H9 (cell line): ENCODE measurements around the gene ENPP7. TPM values are rescaled to one million over a fixed set of nuclear protein-coding genes. Genes with fewer than 3 reads are reported as not detected.

Source experiments
- DNase-seq: peaks from one replicate; pipeline ENCODE4 v3.0.0-alpha.2; 2017
- H2AFZ ChIP-seq: one replicate; pipeline ENCODE4 v1.6.1; 2013; ENCODE audit warnings: mild to moderate bottlenecking, low read length, control low read depth, moderate library complexity
- H2AK5ac ChIP-seq: 2 replicates; pipeline ENCODE4 v1.6.1; 2013; ENCODE audit warnings: low read length, control low read depth, mixed read lengths; ENCODE audit not compliant: insufficient read length
- H2BK120ac ChIP-seq: one replicate; pipeline ENCODE4 v1.6.1; 2013; ENCODE audit warnings: low read depth, mild to moderate bottlenecking, low read length, control low read depth, inconsistent platforms; ENCODE audit not compliant: poor library complexity, severe bottlenecking
- H2BK12ac ChIP-seq: 2 replicates; pipeline ENCODE4 v1.6.1; 2013; ENCODE audit warnings: low read length, control low read depth, mixed read lengths, low read depth; ENCODE audit not compliant: insufficient read length
- H2BK15ac ChIP-seq: 2 replicates; pipeline ENCODE4 v1.6.1; 2013; ENCODE audit warnings: low read depth, low read length, control low read depth
- H2BK20ac ChIP-seq: one replicate; pipeline ENCODE4 v1.6.1; 2013; ENCODE audit warnings: low read depth, mild to moderate bottlenecking, low read length, control low read depth, inconsistent platforms; ENCODE audit not compliant: poor library complexity, severe bottlenecking
- H2BK5ac ChIP-seq: 2 replicates; pipeline ENCODE4 v1.6.1; 2013; ENCODE audit warnings: low read length, control low read depth, mixed read lengths; ENCODE audit not compliant: insufficient read length
- H3K14ac ChIP-seq: 2 replicates; pipeline ENCODE4 v1.6.1; 2013; ENCODE audit warnings: low read length, control low read depth; ENCODE audit not compliant: insufficient read depth
- H3K18ac ChIP-seq: 2 replicates; pipeline ENCODE4 v1.6.1; 2013; ENCODE audit warnings: low read depth, mild to moderate bottlenecking, mixed read lengths, low read length, control low read depth; ENCODE audit not compliant: insufficient read length
- H3K23ac ChIP-seq: 2 replicates; pipeline ENCODE4 v1.6.1; 2013; ENCODE audit warnings: low read length, control low read depth, mixed read lengths, low read depth; ENCODE audit not compliant: insufficient read length
- H3K23me2 ChIP-seq: 2 replicates; pipeline ENCODE4 v1.6.1; 2013; ENCODE audit warnings: low read depth, mild to moderate bottlenecking, mixed read lengths, low read length, control low read depth; ENCODE audit not compliant: insufficient read length, poor library complexity, severe bottlenecking
- H3K27ac ChIP-seq: 2 replicates; pipeline ENCODE4 v1.5.1; 2013; ENCODE audit warnings: low read length, control low read depth, mixed read lengths, low read depth; ENCODE audit not compliant: insufficient read length
- H3K27me3 ChIP-seq: 2 replicates; pipeline ENCODE4 v1.6.1; 2013; ENCODE audit warnings: low read length, control low read depth, inconsistent platforms; ENCODE audit not compliant: insufficient read depth
- H3K4ac ChIP-seq: 2 replicates; pipeline ENCODE4 v1.6.1; 2013; ENCODE audit warnings: low read depth, mild to moderate bottlenecking, control low read depth, inconsistent platforms, low read length, moderate library complexity
- H3K4me1 ChIP-seq: 2 replicates; pipeline ENCODE4 v1.6.1; 2013; ENCODE audit warnings: low read length, control low read depth, inconsistent platforms; ENCODE audit not compliant: insufficient read depth
- H3K4me2 ChIP-seq: 2 replicates; pipeline ENCODE4 v1.6.1; 2013; ENCODE audit warnings: low read length, control low read depth, mixed read lengths; ENCODE audit not compliant: insufficient read length, insufficient read depth
- H3K56ac ChIP-seq: 2 replicates; pipeline ENCODE4 v1.6.1; 2013; ENCODE audit warnings: low read depth, mild to moderate bottlenecking, mixed read lengths, low read length, control low read depth; ENCODE audit not compliant: insufficient read length
- H3K79me1 ChIP-seq: 2 replicates; pipeline ENCODE4 v1.6.1; 2013; ENCODE audit warnings: low read depth, mild to moderate bottlenecking, moderate library complexity, low read length, control low read depth, inconsistent platforms; ENCODE audit not compliant: insufficient read depth, poor library complexity, severe bottlenecking
- H3K79me2 ChIP-seq: 2 replicates; pipeline ENCODE4 v1.6.1; 2013; ENCODE audit warnings: low read length, control low read depth, inconsistent platforms; ENCODE audit not compliant: insufficient read depth
- H3K9ac ChIP-seq: 2 replicates; pipeline ENCODE4 v1.6.1; 2013; ENCODE audit warnings: low read length, control low read depth, mixed read lengths; ENCODE audit not compliant: insufficient read length; ENCODE audit errors: extremely low read depth
- H3K9me3 ChIP-seq: one replicate; pipeline ENCODE4 v1.6.1; 2013; ENCODE audit warnings: low read depth, low read length, inconsistent platforms; ENCODE audit not compliant: control insufficient read depth
- H3T11ph ChIP-seq: one replicate; pipeline ENCODE4 v1.6.1; 2013; ENCODE audit warnings: mild to moderate bottlenecking, low read length, control low read depth, inconsistent platforms
- H4K20me1 ChIP-seq: one replicate; pipeline ENCODE4 v1.6.1; 2013; ENCODE audit not compliant: control insufficient read depth, insufficient read length, insufficient read depth
- H4K5ac ChIP-seq: 2 replicates; pipeline ENCODE4 v1.6.1; 2013; ENCODE audit warnings: low read depth, mild to moderate bottlenecking, mixed read lengths, low read length, control low read depth; ENCODE audit not compliant: insufficient read length
- H4K8ac ChIP-seq: replicated peaks from 2 replicates; pipeline ENCODE4 v1.6.1; 2013; ENCODE audit warnings: low read length, control low read depth, mixed read lengths, low read depth; ENCODE audit not compliant: insufficient read length
- H4K91ac ChIP-seq: 2 replicates; pipeline ENCODE4 v1.6.1; 2013; ENCODE audit warnings: low read depth, mild to moderate bottlenecking, moderate library complexity, mixed read lengths, low read length, control low read depth; ENCODE audit not compliant: insufficient read length
- H3K27ac Mint-ChIP-seq, 3 experiments: 2 replicates in 2 of 3; 3 replicates in 1 of 3; pipeline ENCODE4 v1.8.0; 2020 to 2021; ENCODE audit warnings: mixed read lengths in 3 of 3, mild to moderate bottlenecking in 1 of 3, moderate library complexity in 1 of 3
- H3K27me3 Mint-ChIP-seq: 2 replicates; pipeline ENCODE4 v1.8.0; 2021; ENCODE audit warnings: low read depth, mild to moderate bottlenecking, moderate library complexity, mixed read lengths
- H3K36me3 Mint-ChIP-seq, 3 experiments: 2 replicates in 2 of 3; 3 replicates in 1 of 3; pipeline ENCODE4 v1.8.0; 2020 to 2021; ENCODE audit warnings: low read depth in 3 of 3, mixed read lengths in 3 of 3; ENCODE audit not compliant: insufficient read depth in 1 of 3
- H3K4me1 Mint-ChIP-seq, 2 experiments: 2 replicates each; pipeline ENCODE4 v1.8.0; 2020; ENCODE audit warnings: mixed read lengths in 2 of 2
- H3K4me3 Mint-ChIP-seq, 2 experiments: 2 replicates in 1 of 2; 3 replicates in 1 of 2; pipeline ENCODE4 v1.8.0; 2020 to 2021; ENCODE audit warnings: mild to moderate bottlenecking in 2 of 2, mixed read lengths in 2 of 2, moderate library complexity in 1 of 2
- H3K9me3 Mint-ChIP-seq, 2 experiments: 2 replicates in 1 of 2; 3 replicates in 1 of 2; pipeline ENCODE4 v1.8.0; 2020; ENCODE audit warnings: mild to moderate bottlenecking in 2 of 2, mixed read lengths in 2 of 2, moderate library complexity in 1 of 2
- WGBS: extraction: QIAGEN DNeasy Blood & Tissue Kit; methylation state at CpG from one replicate; pipeline ENCODE4 v1.1.7; 2013; ENCODE audit warnings: missing lambda C conversion rate, low lambda C conversion rate, mixed read lengths; ENCODE audit not compliant: insufficient read length; ENCODE audit errors: extremely low coverage; 5-methylcytosine and 5-hydroxymethylcytosine counted together
- long read RNA-seq: library from polyadenylated mRNA; unstranded; transcript quantifications from one replicate; pipeline ENCODE4 v2.0.0, GENCODE V29; 2020
- total RNA-seq: library from RNA; stranded (reverse); gene quantifications from 2 replicates; pipeline ENCODE4 v1.2.1, GENCODE V29; 2021
- TF ChIP-seq, protein P1 (sequence below): fragments of 200-600 bp; sonication (generic); conservative IDR thresholded peaks from 3 replicates; pipeline ENCODE4 v1.8.0; 2021; ENCODE audit warnings: antibody characterized with exemption, mild to moderate bottlenecking

The ENPP7 gene, protein sequence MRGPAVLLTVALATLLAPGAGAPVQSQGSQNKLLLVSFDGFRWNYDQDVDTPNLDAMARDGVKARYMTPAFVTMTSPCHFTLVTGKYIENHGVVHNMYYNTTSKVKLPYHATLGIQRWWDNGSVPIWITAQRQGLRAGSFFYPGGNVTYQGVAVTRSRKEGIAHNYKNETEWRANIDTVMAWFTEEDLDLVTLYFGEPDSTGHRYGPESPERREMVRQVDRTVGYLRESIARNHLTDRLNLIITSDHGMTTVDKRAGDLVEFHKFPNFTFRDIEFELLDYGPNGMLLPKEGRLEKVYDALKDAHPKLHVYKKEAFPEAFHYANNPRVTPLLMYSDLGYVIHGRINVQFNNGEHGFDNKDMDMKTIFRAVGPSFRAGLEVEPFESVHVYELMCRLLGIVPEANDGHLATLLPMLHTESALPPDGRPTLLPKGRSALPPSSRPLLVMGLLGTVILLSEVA
- not detected in 2 replicates for total RNA-seq
- long read RNA-seq = 0 reads

DNA sequence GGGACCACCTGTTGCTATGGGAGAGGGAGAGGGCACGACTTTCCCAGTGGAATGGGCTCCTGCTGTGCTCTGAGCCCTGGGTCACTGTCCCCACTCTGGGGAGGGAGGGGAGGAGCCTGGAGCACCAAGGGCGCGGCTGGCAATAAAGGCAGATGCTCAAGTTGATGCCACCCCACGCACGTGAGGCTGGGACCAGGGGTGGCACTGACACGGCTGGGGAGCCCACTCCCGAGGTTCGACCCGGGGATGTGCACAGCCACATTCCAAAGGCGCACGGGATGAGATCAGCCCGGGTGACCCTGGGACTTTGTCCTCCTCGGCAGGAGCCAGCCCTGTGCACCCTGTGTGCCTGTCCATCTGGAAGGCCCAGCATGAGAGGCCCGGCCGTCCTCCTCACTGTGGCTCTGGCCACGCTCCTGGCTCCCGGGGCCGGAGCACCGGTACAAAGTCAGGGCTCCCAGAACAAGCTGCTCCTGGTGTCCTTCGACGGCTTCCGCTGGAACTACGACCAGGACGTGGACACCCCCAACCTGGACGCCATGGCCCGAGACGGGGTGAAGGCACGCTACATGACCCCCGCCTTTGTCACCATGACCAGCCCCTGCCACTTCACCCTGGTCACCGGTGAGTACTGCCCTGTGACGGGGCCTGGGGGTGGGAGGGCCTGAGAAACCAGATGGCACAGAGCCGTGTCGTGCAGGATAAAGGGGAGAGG, at the start of gene ENPP7:
Gene ENPP7 (plus strand): TSS at position 175 of the 715 bp plus-strand sequence. CDS start 197 bp downstream, at position 372.
- Mint-ChIP-seq H3K27ac (no peak within 1 kb of the TSS), H3K9me3 (no peaks in the 10 kb centered on the region; a peak in 1 of 5 replicates), H3K27me3 (peaks cover 13% of the 10 kb centered on the region), H3K4me1 (peaks cover 3 to 8% of the 10 kb centered on the region in 2 experiments; a peak in 2 of 4 replicates), H3K4me3 (no peak within 1 kb of the TSS; a peak in 1 of 5 replicates), H3K36me3 (no peaks in the 10 kb centered on the region)
- H3K79me1 ChIP-seq = no peaks in the 10 kb centered on the region
- no peaks in the 10 kb centered on the region for H3K9me3 ChIP-seq
- no peak within 1 kb of the TSS for H3K14ac ChIP-seq
- H3K9ac ChIP-seq = no peak within 1 kb of the TSS
- H2BK120ac ChIP-seq = no peak within 1 kb of the TSS
- H3K79me2 ChIP-seq = no peaks in the 10 kb centered on the region
- H3K23ac ChIP-seq = no peak within 1 kb of the TSS
- H4K8ac ChIP-seq = no peak within 1 kb of the TSS
- H2AK5ac ChIP-seq = no peak within 1 kb of the TSS
- no peak within 1 kb of the TSS for H4K91ac ChIP-seq
- H3T11ph ChIP-seq = no peak within 1 kb of the TSS
- no peaks in the 10 kb centered on the region for H3K4me1 ChIP-seq
- H2BK15ac ChIP-seq = no peak within 1 kb of the TSS
- WGBS = no CpG with 5 or more reads among the region's 33 CpGs
- H3K27me3 ChIP-seq = no peaks in the 10 kb centered on the region
- H3K56ac ChIP-seq = no peak within 1 kb of the TSS
- H4K5ac ChIP-seq = no peak within 1 kb of the TSS
- H2BK5ac ChIP-seq = no peak within 1 kb of the TSS
- no peak within 1 kb of the TSS for H2BK20ac ChIP-seq
- H3K4me2 ChIP-seq = no peak within 1 kb of the TSS
- H3K23me2 ChIP-seq = no peaks in the 10 kb centered on the region
- no peak within 1 kb of the TSS for H3K18ac ChIP-seq
- H2AFZ ChIP-seq = no peak within 1 kb of the TSS
- no peak within 1 kb of the TSS for H3K27ac ChIP-seq
- TF ChIP-seq, protein P1, sequence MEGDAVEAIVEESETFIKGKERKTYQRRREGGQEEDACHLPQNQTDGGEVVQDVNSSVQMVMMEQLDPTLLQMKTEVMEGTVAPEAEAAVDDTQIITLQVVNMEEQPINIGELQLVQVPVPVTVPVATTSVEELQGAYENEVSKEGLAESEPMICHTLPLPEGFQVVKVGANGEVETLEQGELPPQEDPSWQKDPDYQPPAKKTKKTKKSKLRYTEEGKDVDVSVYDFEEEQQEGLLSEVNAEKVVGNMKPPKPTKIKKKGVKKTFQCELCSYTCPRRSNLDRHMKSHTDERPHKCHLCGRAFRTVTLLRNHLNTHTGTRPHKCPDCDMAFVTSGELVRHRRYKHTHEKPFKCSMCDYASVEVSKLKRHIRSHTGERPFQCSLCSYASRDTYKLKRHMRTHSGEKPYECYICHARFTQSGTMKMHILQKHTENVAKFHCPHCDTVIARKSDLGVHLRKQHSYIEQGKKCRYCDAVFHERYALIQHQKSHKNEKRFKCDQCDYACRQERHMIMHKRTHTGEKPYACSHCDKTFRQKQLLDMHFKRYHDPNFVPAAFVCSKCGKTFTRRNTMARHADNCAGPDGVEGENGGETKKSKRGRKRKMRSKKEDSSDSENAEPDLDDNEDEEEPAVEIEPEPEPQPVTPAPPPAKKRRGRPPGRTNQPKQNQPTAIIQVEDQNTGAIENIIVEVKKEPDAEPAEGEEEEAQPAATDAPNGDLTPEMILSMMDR = no peak
- H3K4ac ChIP-seq = no peak within 1 kb of the TSS
- no peak within 1 kb of the TSS for H2BK12ac ChIP-seq
- no peak for DNase-seq
- H4K20me1 ChIP-seq = no peaks in the 10 kb centered on the region
